ENCODE data around the gene USP16. TPM values are rescaled to one million over a fixed set of nuclear protein-coding genes. Genes with fewer than 3 reads are reported as not detected.

USP16 gene
- total RNA-seq, 4 donors from 2014 or later, result 20.7 to 30.0 (median 25.5) TPM

DNA sequence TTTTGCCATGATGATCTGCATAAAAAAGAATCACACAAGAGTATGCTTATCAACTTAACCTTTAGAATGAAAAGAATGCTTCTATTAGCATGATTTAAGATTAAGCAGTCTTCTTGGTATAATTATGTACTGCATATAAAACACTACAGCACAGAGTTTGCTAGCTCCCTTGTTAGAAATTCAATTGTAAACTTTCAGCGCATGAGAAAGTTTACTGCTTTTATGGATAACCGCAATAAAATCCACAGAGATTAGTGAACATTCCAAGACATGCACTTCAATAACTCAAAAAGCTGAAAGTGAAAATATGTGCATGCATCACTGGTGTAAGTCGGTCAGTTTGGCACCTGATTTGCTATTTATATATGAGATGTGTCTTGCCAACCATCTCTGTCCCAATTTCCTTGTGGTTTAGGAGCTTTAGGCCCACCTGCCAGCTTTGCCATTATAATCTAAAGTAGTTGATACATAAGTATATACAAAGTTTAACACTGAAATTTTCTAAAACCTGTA lies 32.1 kb downstream of the USP16 start:
- 79% methylated on average over 3 of the region's 3 CpGs for WGBS
- H3K4me1 ChIP-seq, result no peaks in the 10 kb centered on the region
- H3K27me3 ChIP-seq, result no peaks in the 10 kb centered on the region
- no peak overlapping the region for H3K27ac ChIP-seq
- H3K4me3 ChIP-seq, result no peak overlapping the region
- TF ChIP-seq POLR2A (IDR thresholded peaks at IDR 0.05) (no peak), EP300 (IDR thresholded peaks at IDR 0.05) (no peak), POLR2AphosphoS5 (IDR thresholded peaks at IDR 0.05) (no peak)
- TF ChIP-seq, protein P1, sequence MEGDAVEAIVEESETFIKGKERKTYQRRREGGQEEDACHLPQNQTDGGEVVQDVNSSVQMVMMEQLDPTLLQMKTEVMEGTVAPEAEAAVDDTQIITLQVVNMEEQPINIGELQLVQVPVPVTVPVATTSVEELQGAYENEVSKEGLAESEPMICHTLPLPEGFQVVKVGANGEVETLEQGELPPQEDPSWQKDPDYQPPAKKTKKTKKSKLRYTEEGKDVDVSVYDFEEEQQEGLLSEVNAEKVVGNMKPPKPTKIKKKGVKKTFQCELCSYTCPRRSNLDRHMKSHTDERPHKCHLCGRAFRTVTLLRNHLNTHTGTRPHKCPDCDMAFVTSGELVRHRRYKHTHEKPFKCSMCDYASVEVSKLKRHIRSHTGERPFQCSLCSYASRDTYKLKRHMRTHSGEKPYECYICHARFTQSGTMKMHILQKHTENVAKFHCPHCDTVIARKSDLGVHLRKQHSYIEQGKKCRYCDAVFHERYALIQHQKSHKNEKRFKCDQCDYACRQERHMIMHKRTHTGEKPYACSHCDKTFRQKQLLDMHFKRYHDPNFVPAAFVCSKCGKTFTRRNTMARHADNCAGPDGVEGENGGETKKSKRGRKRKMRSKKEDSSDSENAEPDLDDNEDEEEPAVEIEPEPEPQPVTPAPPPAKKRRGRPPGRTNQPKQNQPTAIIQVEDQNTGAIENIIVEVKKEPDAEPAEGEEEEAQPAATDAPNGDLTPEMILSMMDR (IDR thresholded peaks at IDR 0.05), result no peak
- H3K36me3 ChIP-seq, result peaks cover 82% of the 10 kb centered on the region
- DNase-seq (ENCODE audit: low spot score in 2 of 2), result no peak
- H3K9me3 ChIP-seq, result no peaks in the 10 kb centered on the region

DNA sequence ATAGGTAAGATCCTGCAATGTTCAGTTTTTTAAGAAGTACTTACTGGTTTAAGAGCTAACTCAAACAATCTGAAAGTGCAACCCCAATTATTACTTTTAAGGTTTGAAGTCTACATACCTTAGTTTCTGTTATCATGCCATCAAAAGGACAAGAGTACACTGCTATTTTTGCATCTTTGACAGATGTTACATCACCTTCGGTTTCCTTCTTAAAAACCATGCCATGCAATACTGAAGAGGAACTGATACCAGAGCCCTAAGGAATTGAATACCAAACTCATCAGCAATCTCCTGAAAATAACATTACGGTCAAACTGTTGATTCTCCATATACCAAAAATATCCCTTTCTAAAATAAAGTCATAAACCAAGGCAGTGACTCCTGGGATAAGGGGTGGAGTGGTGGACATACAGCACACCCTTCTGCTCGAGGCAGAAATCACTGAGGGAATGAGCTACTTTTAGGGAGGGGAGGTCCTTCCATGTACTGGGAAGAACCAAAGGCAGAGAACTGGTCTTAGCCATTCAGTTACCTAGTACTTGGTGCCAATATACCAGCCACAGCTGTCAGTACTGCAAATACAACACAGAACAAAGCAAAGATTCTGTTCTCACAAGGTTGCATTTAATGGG lies 40.5 kb downstream of the USP16 start:
- Histone ChIP-seq H3K27me3 (no peaks in the 10 kb centered on the region), H3K27ac (no peak overlapping the region), H3K4me3 (no peak overlapping the region), H3K9me3 (no peaks in the 10 kb centered on the region), H3K4me1 (peaks cover under 1% of the 10 kb centered on the region), H3K36me3 (peaks cover 88% of the 10 kb centered on the region)
- TF ChIP-seq EP300 (IDR thresholded peaks at IDR 0.05) (no peak), POLR2A (IDR thresholded peaks at IDR 0.05) (no peak), POLR2AphosphoS5 (IDR thresholded peaks at IDR 0.05) (no peak)
- TF ChIP-seq, protein P1 (IDR thresholded peaks at IDR 0.05), result no peak
- DNase-seq (ENCODE audit: low spot score in 2 of 2), result no peak
- WGBS, result 84% methylated on average over 3 of the region's 3 CpGs

DNA sequence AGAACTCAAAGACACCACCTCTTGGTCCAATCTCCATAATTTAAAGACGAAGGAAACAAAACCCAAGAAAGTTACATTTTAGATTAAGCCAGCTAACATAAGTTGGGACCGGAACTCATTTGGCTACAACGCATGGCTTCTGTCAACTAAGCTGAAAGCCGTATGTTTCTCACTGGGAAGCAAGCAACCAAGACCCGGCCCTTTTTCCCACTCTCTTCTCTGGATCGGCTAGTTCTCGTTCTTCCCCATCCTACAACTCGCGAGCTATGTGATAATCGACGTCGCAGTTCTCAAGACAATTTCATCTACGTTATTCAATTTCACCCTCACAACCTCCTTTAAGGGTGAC lies 48.4 kb downstream of the USP16 start:
- Histone ChIP-seq H3K36me3 (peaks cover 9% of the 10 kb centered on the region), H3K27ac (peak overlapping the region; percentile 91), H3K9me3 (no peaks in the 10 kb centered on the region), H3K4me3 (peak overlapping the region; percentile 81), H3K4me1 (peaks cover 31% of the 10 kb centered on the region), H3K27me3 (no peaks in the 10 kb centered on the region)
- no peak for DNase-seq (ENCODE audit: low spot score in 2 of 2)
- TF ChIP-seq EP300 (IDR thresholded peaks at IDR 0.05), result no peak
- TF ChIP-seq, protein P1 (IDR thresholded peaks at IDR 0.05), result no peak
- TF ChIP-seq POLR2AphosphoS5 (IDR thresholded peaks at IDR 0.05), result no peak
- no peak for TF ChIP-seq POLR2A (IDR thresholded peaks at IDR 0.05)
- WGBS, result under 1% methylated on average over 13 of the region's 13 CpGs

DNA sequence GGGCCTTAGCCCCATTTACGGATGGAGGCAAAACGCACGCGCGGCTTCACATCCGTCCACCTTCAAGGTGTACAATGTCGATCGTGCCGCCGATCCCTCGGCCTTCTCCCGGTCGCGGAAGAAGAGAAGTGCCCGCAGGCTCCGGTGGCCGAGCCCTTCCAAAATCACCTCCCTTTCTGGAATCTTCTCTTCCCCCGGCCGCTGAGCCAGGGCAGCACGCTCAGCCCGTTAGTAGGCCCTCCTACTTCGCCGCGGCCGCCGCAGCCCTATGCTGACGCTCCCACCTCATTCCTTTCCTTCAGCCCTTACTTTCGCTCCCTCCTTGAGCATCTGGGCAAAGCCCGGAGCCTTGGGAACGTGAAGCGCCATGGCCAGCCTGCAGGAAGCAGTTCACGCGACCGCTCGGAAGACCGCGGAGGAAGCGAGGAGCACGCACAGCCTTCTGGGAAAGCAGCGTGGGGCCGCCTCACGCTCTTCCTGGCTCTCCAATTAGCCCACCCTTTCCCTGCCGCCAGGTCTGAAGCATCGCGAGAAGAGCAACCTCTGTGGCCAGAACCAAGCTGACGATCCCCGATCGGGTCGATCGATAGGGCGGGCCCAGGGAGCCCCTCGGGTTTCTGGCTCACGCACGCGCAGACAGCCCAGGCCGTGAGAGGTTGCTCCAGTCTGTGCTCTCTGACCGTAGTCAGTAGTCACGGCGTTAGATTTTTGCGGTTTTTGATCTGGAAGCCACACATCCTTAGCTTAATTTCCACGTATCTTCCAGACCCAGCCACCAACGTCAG lies 48.9 kb downstream of the USP16 start, which contains the start of gene CCT8:
TSS of gene CCT8 (minus strand) at position 427 of the 785 bp plus-strand sequence. CDS start at position 369, 58 bp downstream.
- Histone ChIP-seq H3K27me3 (no peaks in the 10 kb centered on the region), H3K4me3 (peak within 1 kb of the TSS; percentile 81), H3K9me3 (no peaks in the 10 kb centered on the region), H3K27ac (peak within 1 kb of the TSS; percentile 91), H3K36me3 (peaks cover 4% of the 10 kb centered on the region), H3K4me1 (peaks cover 31% of the 10 kb centered on the region)
- TF ChIP-seq POLR2AphosphoS5 (IDR thresholded peaks at IDR 0.05) (peak; percentile 67 to 80 (median 70)), EP300 (IDR thresholded peaks at IDR 0.05) (no peak), POLR2A (IDR thresholded peaks at IDR 0.05) (peak; percentile 32 to 69)
- TF ChIP-seq, protein P1 (IDR thresholded peaks at IDR 0.05), result no peak
- WGBS, result under 1% methylated on average over 48 of the region's 62 CpGs
- DNase-seq (ENCODE audit: low spot score in 2 of 2), result peak; percentile 98 to 99

DNA sequence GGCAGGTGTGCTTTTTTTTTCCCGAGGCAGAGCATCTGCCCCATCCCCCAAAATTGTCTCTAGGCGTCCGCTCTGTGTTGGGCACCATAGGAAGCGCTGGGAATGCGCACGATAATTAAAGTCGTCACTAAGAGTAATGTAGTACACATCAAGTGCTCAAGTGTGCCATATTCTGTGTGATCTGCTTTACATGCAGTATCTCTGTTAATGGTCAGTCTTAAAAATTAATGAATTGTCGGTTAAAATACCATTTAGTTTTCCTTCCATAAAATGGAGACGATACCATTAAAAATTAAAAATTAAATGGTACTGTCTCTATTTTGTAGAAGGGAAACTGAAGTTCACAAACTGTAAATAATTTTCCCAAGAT lies 49.5 kb downstream of the USP16 start:
- 10% methylated on average over 9 of the region's 9 CpGs for WGBS

More for the DNA sequence above, 49.5 kb downstream of the USP16 start:
- Histone ChIP-seq H3K27ac (peak overlapping the region; percentile 91), H3K9me3 (no peaks in the 10 kb centered on the region), H3K27me3 (no peaks in the 10 kb centered on the region), H3K4me1 (peaks cover 31% of the 10 kb centered on the region), H3K4me3 (peak overlapping the region; percentile 81), H3K36me3 (no peaks in the 10 kb centered on the region)
- TF ChIP-seq, protein P1 (IDR thresholded peaks at IDR 0.05), result no peak
- TF ChIP-seq POLR2AphosphoS5 (IDR thresholded peaks at IDR 0.05) (no peak), EP300 (IDR thresholded peaks at IDR 0.05) (no peak), POLR2A (IDR thresholded peaks at IDR 0.05) (no peak)
- no peak for DNase-seq (ENCODE audit: low spot score in 2 of 2)
